NCI-H526 (cell line): ENCODE measurements around the gene UBQLN1.
A peak's percentile ranks its signal among the peaks of the same experiment; 100 is the strongest.
"Not testable (repeated sequence)": the region's sequence is repeated elsewhere in the genome, so short reads cannot be mapped to it uniquely, and the experiment has no call there.

Source experiments
- DNase-seq, 2 experiments: peaks; one replicate each; lab custom pipeline; 2025; lab: John Stamatoyannopoulos, UW

UBQLN1 gene

GRCh38 chr9:83633255-83633654, 74.5 kb downstream of the UBQLN1 start:
- no peak for DNase-seq

- peak in 1 of 2 experiments; percentile 4 for DNase-seq
Measured at GRCh38 chr9:83630938-83631457, 76.8 kb downstream of the UBQLN1 start.

- no peak for DNase-seq
Measured at GRCh38 chr9:83629433-83630104, 78.2 kb downstream of the UBQLN1 start.

GRCh38 chr9:83628540-83628939, 79.2 kb downstream of the UBQLN1 start:
- DNase-seq, result no peak

- no peak for DNase-seq
Measured at GRCh38 chr9:83625178-83625577, 82.6 kb downstream of the UBQLN1 start.

- no peak for DNase-seq
Measured at GRCh38 chr9:83623679-83624076, 84.1 kb downstream of the UBQLN1 start.

GRCh38 chr9:83622939-83623678, 84.6 kb downstream of the UBQLN1 start, which contains the start of gene IDNK:
IDNK (plus strand) TSS chr9:83623143; CDS start chr9:83623172, 29 bp downstream.
- peak in 1 of 2 experiments; percentile 67 for DNase-seq

GRCh38 chr9:83622433-83622938, 85.3 kb downstream of the UBQLN1 start:
- DNase-seq, result no peak

- DNase-seq, result peak in 1 of 2 experiments; percentile 69
Measured at GRCh38 chr9:83620841-83621636, 86.7 kb downstream of the UBQLN1 start.

- no peak for DNase-seq
Measured at GRCh38 chr9:83617299-83617698, 90.5 kb downstream of the UBQLN1 start.

GRCh38 chr9:83613298-83613697, 94.5 kb downstream of the UBQLN1 start:
- not testable (repeated sequence) for DNase-seq
